Nephron (organoid): ENCODE measurements around the gene MESD.
A peak's percentile ranks its signal among the peaks of the same experiment; 100 is the strongest.

Experiments
- H3K27ac Mint-ChIP-seq, 3 experiments: 2 replicates each; pipeline ENCODE4 v1.8.0; 2020; ENCODE audit warnings: mixed read lengths in 3 of 3, mild to moderate bottlenecking in 2 of 3, moderate library complexity in 1 of 3
- H3K27me3 Mint-ChIP-seq: 2 replicates; pipeline ENCODE4 v1.8.0; 2021; ENCODE audit warnings: low read depth, mild to moderate bottlenecking, moderate library complexity, mixed read lengths
- H3K36me3 Mint-ChIP-seq: 2 replicates; pipeline ENCODE4 v1.8.0; 2020; ENCODE audit warnings: low read depth, mixed read lengths
- H3K4me1 Mint-ChIP-seq: 2 replicates; pipeline ENCODE4 v1.8.0; 2020; ENCODE audit warnings: mixed read lengths
- H3K4me3 Mint-ChIP-seq, 3 experiments: 2 replicates each; pipeline ENCODE4 v1.8.0; 2020; ENCODE audit warnings: mild to moderate bottlenecking in 3 of 3, mixed read lengths in 3 of 3, moderate library complexity in 2 of 3
- H3K9me3 Mint-ChIP-seq: 2 replicates; pipeline ENCODE4 v1.8.0; 2020; ENCODE audit warnings: mixed read lengths
- CTCF ChIP-seq, 3 experiments: fragments of 200-600 bp; sonication (generic); IDR thresholded peaks; one replicate each; pipeline ENCODE4 v1.5.0; 2021; ENCODE audit warnings: antibody characterized with exemption in 3 of 3; ENCODE audit not compliant: unreplicated experiment in 3 of 3

The MESD gene

GRCh38 chr15:80992006-80992405, 2.4 kb upstream of the MESD start:
- peaks cover 4% of the 10 kb centered on the region for H3K36me3 Mint-ChIP-seq
- H3K27ac Mint-ChIP-seq, result no peak overlapping the region
- H3K4me1 Mint-ChIP-seq, result peaks cover 26% of the 10 kb centered on the region

GRCh38 chr15:80991421-80991820, 1.8 kb upstream of the MESD start:
- peak overlapping the region in 2 of 3 experiments; percentile 63 to 64 for H3K4me3 Mint-ChIP-seq
- H3K36me3 Mint-ChIP-seq, result peaks cover 4% of the 10 kb centered on the region
- H3K27me3 Mint-ChIP-seq, result peaks cover 4% of the 10 kb centered on the region
- H3K9me3 Mint-ChIP-seq, result no peaks in the 10 kb centered on the region
- H3K27ac Mint-ChIP-seq, result peak overlapping the region in 2 of 3 experiments; percentile 7 to 32
- H3K4me1 Mint-ChIP-seq, result peaks cover 32% of the 10 kb centered on the region
- no peak for TF ChIP-seq CTCF (IDR thresholded peaks at IDR 0.05; ENCODE audit: unreplicated experiment in 3 of 3)

More at GRCh38 chr15:80992006-80992405, 2.4 kb upstream of the MESD start:
- peak overlapping the region in 1 of 3 experiments; percentile 63 for H3K4me3 Mint-ChIP-seq
- no peak for TF ChIP-seq CTCF (IDR thresholded peaks at IDR 0.05; ENCODE audit: unreplicated experiment in 3 of 3)
- H3K27me3 Mint-ChIP-seq, result peaks cover 4% of the 10 kb centered on the region
- no peaks in the 10 kb centered on the region for H3K9me3 Mint-ChIP-seq

GRCh38 chr15:80990955-80991354, 1.3 kb upstream of the MESD start:
- H3K4me1 Mint-ChIP-seq, result peaks cover 36% of the 10 kb centered on the region
- no peaks in the 10 kb centered on the region for H3K9me3 Mint-ChIP-seq
- peaks cover 2% of the 10 kb centered on the region for H3K27me3 Mint-ChIP-seq
- H3K36me3 Mint-ChIP-seq, result peaks cover 2% of the 10 kb centered on the region
- peak overlapping the region in 2 of 3 experiments; percentile 63 to 64 for H3K4me3 Mint-ChIP-seq
- H3K27ac Mint-ChIP-seq, result peak overlapping the region in 2 of 3 experiments; percentile 7 to 32
- no peak for TF ChIP-seq CTCF (IDR thresholded peaks at IDR 0.05; ENCODE audit: unreplicated experiment in 3 of 3)

GRCh38 chr15:80989081-80989517, 520 bp downstream of the MESD start:
- peak overlapping the region; percentile 95 to 98 (median 97) for H3K4me3 Mint-ChIP-seq

GRCh38 chr15:80988148-80988796, 1.3 kb downstream of the MESD start:
- H3K27ac Mint-ChIP-seq, result peak overlapping the region; percentile 87 to 95 (median 95)
- H3K4me1 Mint-ChIP-seq, result peaks cover 46% of the 10 kb centered on the region
- TF ChIP-seq CTCF (IDR thresholded peaks at IDR 0.05; ENCODE audit: unreplicated experiment in 3 of 3), result no peak
- no peaks in the 10 kb centered on the region for H3K9me3 Mint-ChIP-seq
- peak overlapping the region; percentile 95 to 98 (median 97) for H3K4me3 Mint-ChIP-seq
- H3K27me3 Mint-ChIP-seq, result no peaks in the 10 kb centered on the region
- H3K36me3 Mint-ChIP-seq, result peaks cover 2% of the 10 kb centered on the region

More at GRCh38 chr15:80989081-80989517, 520 bp downstream of the MESD start:
- peak overlapping the region; percentile 87 to 95 (median 95) for H3K27ac Mint-ChIP-seq
- H3K4me1 Mint-ChIP-seq, result peaks cover 43% of the 10 kb centered on the region
- H3K27me3 Mint-ChIP-seq, result no peaks in the 10 kb centered on the region
- no peak for TF ChIP-seq CTCF (IDR thresholded peaks at IDR 0.05; ENCODE audit: unreplicated experiment in 3 of 3)
- H3K9me3 Mint-ChIP-seq, result no peaks in the 10 kb centered on the region
- no peaks in the 10 kb centered on the region for H3K36me3 Mint-ChIP-seq

DNA sequence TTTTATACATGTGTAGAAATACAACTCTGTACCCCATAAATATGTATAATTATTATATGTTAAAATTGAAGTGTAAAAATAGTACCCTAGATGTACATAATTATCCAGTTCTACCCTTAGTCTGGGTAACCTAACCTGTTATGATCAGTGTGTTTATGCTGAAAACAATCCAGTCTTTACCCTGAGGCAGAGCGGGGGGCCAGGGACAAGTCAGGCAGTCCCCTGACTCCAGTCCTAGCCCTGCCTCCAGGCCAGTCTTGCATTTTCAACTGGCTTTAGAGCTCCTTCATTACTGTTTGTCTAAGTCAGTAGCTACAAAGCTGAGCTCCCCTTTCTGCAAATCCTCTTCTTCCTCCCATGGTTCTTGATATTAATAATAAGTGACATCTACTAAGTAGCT, 3.1 kb downstream of the MESD start:
- no peaks in the 10 kb centered on the region for H3K9me3 Mint-ChIP-seq
- peaks cover 41% of the 10 kb centered on the region for H3K4me1 Mint-ChIP-seq
- no peak for TF ChIP-seq CTCF (IDR thresholded peaks at IDR 0.05; ENCODE audit: unreplicated experiment in 3 of 3)
- no peaks in the 10 kb centered on the region for H3K27me3 Mint-ChIP-seq
- peak overlapping the region; percentile 53 to 80 (median 75) for H3K4me3 Mint-ChIP-seq
- H3K27ac Mint-ChIP-seq, result peak overlapping the region in 1 of 3 experiments; percentile 4
- H3K36me3 Mint-ChIP-seq, result peaks cover 12% of the 10 kb centered on the region
